Endodermal cell (in vitro differentiated cells): ENCODE results near the gene CCDC191. TPM values are rescaled to one million over a fixed set of nuclear protein-coding genes. Genes with fewer than 3 reads are reported as not detected.

ENCODE experiments used
- DNase-seq: peaks from one replicate; pipeline ENCODE4 v3.0.0-alpha.2; 2017
- H3K27ac ChIP-seq: 2 replicates; pipeline ENCODE4 v1.5.1; 2013; ENCODE audit warnings: mild to moderate bottlenecking, low read depth, low read length, moderate library complexity
- H3K27me3 ChIP-seq: 2 replicates; pipeline ENCODE4 v1.6.1; 2013; ENCODE audit warnings: mild to moderate bottlenecking, low read length, moderate library complexity; ENCODE audit not compliant: insufficient read depth, control insufficient read depth, poor library complexity, severe bottlenecking
- H3K36me3 ChIP-seq: 2 replicates; pipeline ENCODE4 v1.7.0; 2013; ENCODE audit warnings: mild to moderate bottlenecking, low read length, moderate library complexity; ENCODE audit not compliant: control insufficient read depth, insufficient read depth
- H3K4me1 ChIP-seq: one replicate; pipeline ENCODE4 v1.7.0; 2013; ENCODE audit warnings: low read length; ENCODE audit not compliant: control insufficient read depth, insufficient read depth
- H3K4me3 ChIP-seq: 2 replicates; pipeline ENCODE4 v1.5.1; 2013; ENCODE audit warnings: mild to moderate bottlenecking, low read length, moderate library complexity
- H3K9ac ChIP-seq: 2 replicates; pipeline ENCODE4 v1.6.1; 2013; ENCODE audit warnings: mild to moderate bottlenecking, low read length, moderate library complexity; ENCODE audit not compliant: poor library complexity, severe bottlenecking; ENCODE audit errors: extremely low read depth
- H3K9me3 ChIP-seq: 2 replicates; pipeline ENCODE4 v1.6.1; 2013; ENCODE audit warnings: mild to moderate bottlenecking, low read length, moderate library complexity; ENCODE audit not compliant: control insufficient read depth
- H3K27ac Mint-ChIP-seq: 2 replicates; pipeline ENCODE4 v1.8.0; 2020; ENCODE audit warnings: mixed read lengths
- H3K27me3 Mint-ChIP-seq: 2 replicates; pipeline ENCODE4 v1.8.0; 2021; ENCODE audit warnings: mild to moderate bottlenecking, mixed read lengths; ENCODE audit not compliant: insufficient read depth
- H3K36me3 Mint-ChIP-seq: 2 replicates; pipeline ENCODE4 v1.8.0; 2020; ENCODE audit warnings: low read depth, mixed read lengths
- H3K4me1 Mint-ChIP-seq: 2 replicates; pipeline ENCODE4 v1.8.0; 2020; ENCODE audit warnings: mixed read lengths
- H3K4me3 Mint-ChIP-seq: 2 replicates; pipeline ENCODE4 v1.8.0; 2020; ENCODE audit warnings: mild to moderate bottlenecking, moderate library complexity, mixed read lengths
- H3K9me3 Mint-ChIP-seq: 2 replicates; pipeline ENCODE4 v1.8.0; 2020; ENCODE audit warnings: mild to moderate bottlenecking, mixed read lengths
- CTCF ChIP-seq: fragments of 200-600 bp; sonication (generic); conservative IDR thresholded peaks from 2 replicates; pipeline ENCODE4 v1.5.0; 2021; ENCODE audit warnings: antibody characterized with exemption, mild to moderate bottlenecking
- WGBS, 2 experiments: methylation state at CpG; one replicate each; pipeline versions ENCODE4 v1.1.5 to v1.1.7; 2013; ENCODE audit warnings: missing lambda C conversion rate in 2 of 2, mixed read lengths in 1 of 2; ENCODE audit not compliant: insufficient coverage in 1 of 2, insufficient read length in 1 of 2; 5-methylcytosine and 5-hydroxymethylcytosine counted together
- total RNA-seq, 2 donors: library from RNA; stranded (reverse); fragmentation: NEBNext Ultra II Directional in 1 of 2; extraction: Animal tissue kit (Norgen Biotek cat#: 25700) in 1 of 2; gene quantifications; 2 replicates in 1 of 2; 3 replicates in 1 of 2; pipeline ENCODE4 v1.2.1, GENCODE V29; 2021

CCDC191 gene
- total RNA-seq, 2 donors from 2014 or later: 4.4 to 6.1 TPM

- Histone ChIP-seq H3K27me3 (no peaks in the 10 kb centered on the region), H3K9ac (no peak overlapping the region), H3K4me3 (no peak overlapping the region), H3K36me3 (no peaks in the 10 kb centered on the region), H3K27ac (no peak overlapping the region), H3K9me3 (no peaks in the 10 kb centered on the region), H3K4me1 (no peaks in the 10 kb centered on the region)
- no peak overlapping the region for H3K4me3 Mint-ChIP-seq
- WGBS, 2 experiments: 96 to 100% methylated on average over 2 to 4 of the region's 4 CpGs
- no peak for TF ChIP-seq CTCF
- no peak overlapping the region for H3K27ac Mint-ChIP-seq
- H3K36me3 Mint-ChIP-seq: no peaks in the 10 kb centered on the region
- no peaks in the 10 kb centered on the region for H3K27me3 Mint-ChIP-seq
- no peak for DNase-seq
- H3K4me1 Mint-ChIP-seq: peaks cover 9% of the 10 kb centered on the region
- H3K9me3 Mint-ChIP-seq: no peaks in the 10 kb centered on the region
Observed at GRCh38 chr3:114103858-114104257, 47.5 kb upstream of the CCDC191 start.

- no peak for DNase-seq
- TF ChIP-seq CTCF: no peak
- H3K27ac Mint-ChIP-seq: no peak overlapping the region
- no peak overlapping the region for H3K27ac ChIP-seq
- H3K36me3 Mint-ChIP-seq: no peaks in the 10 kb centered on the region
- no peaks in the 10 kb centered on the region for H3K4me1 ChIP-seq
- no peak overlapping the region for H3K4me3 ChIP-seq
- H3K9me3 Mint-ChIP-seq: no peaks in the 10 kb centered on the region
- no peaks in the 10 kb centered on the region for H3K9me3 ChIP-seq
- no peaks in the 10 kb centered on the region for H3K27me3 ChIP-seq
- no peak overlapping the region for H3K4me3 Mint-ChIP-seq
- WGBS, 2 experiments: 95 to 96% methylated on average over 25 to 27 of the region's 27 CpGs
- H3K27me3 Mint-ChIP-seq: no peaks in the 10 kb centered on the region
- H3K9ac ChIP-seq: no peak overlapping the region
- peaks cover 9% of the 10 kb centered on the region for H3K4me1 Mint-ChIP-seq
- no peaks in the 10 kb centered on the region for H3K36me3 ChIP-seq
Observed at GRCh38 chr3:114103181-114103580, 46.9 kb upstream of the CCDC191 start.

GRCh38 chr3:114101101-114101500 lies 44.8 kb upstream of the CCDC191 start:
- Mint-ChIP-seq H3K36me3 (no peaks in the 10 kb centered on the region), H3K27ac (no peak overlapping the region), H3K4me3 (no peak overlapping the region), H3K9me3 (no peaks in the 10 kb centered on the region), H3K4me1 (peaks cover 9% of the 10 kb centered on the region), H3K27me3 (no peaks in the 10 kb centered on the region)
- Histone ChIP-seq H3K36me3 (no peaks in the 10 kb centered on the region), H3K4me3 (no peak overlapping the region), H3K27ac (no peak overlapping the region), H3K27me3 (no peaks in the 10 kb centered on the region), H3K4me1 (no peaks in the 10 kb centered on the region), H3K9me3 (no peaks in the 10 kb centered on the region), H3K9ac (no peak overlapping the region)
- no peak for TF ChIP-seq CTCF
- no peak for DNase-seq
- WGBS, 2 experiments: 85% methylated on average over 1 of the region's 1 CpG; no CpG with 5 or more reads in 1 of the 2 experiments
